ENCODE results near the gene TNFRSF14.
"Not testable (repeated sequence)": the region's sequence is repeated elsewhere in the genome, so short reads cannot be mapped to it uniquely, and the experiment has no call there.

Gene TNFRSF14

DNA sequence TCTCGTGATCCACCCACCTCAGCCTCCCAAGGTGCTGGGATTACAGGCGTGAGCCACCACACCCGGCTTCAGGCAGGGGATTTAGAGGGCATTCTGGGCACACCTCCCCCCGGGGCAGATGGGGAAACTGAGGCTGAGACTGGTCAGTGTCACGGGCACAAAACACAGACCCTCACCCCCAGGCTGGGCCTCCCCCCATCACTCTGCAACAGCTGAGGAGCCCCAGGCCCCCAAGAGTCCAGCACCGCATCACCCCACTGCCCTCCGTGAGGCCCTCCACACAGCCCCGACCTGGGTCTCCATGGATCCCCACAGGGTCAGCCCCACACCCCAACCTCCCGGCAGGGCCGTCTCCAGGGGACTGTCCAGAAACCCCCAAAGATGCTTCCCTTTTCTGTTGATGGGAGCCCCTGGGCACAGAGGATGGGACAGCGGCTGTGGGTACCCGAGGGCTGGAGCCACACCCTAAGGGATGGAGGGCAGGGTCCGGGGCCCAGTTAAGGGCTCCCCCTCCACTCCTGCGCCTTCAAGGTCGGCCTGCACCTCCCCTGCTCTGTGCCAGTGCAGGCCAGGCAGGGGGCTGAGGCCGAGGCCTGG, 11.0 kb downstream of the TNFRSF14 start:
- no peak for DNase-seq (ENCODE audit: low read depth in 2 of 2)

DNA sequence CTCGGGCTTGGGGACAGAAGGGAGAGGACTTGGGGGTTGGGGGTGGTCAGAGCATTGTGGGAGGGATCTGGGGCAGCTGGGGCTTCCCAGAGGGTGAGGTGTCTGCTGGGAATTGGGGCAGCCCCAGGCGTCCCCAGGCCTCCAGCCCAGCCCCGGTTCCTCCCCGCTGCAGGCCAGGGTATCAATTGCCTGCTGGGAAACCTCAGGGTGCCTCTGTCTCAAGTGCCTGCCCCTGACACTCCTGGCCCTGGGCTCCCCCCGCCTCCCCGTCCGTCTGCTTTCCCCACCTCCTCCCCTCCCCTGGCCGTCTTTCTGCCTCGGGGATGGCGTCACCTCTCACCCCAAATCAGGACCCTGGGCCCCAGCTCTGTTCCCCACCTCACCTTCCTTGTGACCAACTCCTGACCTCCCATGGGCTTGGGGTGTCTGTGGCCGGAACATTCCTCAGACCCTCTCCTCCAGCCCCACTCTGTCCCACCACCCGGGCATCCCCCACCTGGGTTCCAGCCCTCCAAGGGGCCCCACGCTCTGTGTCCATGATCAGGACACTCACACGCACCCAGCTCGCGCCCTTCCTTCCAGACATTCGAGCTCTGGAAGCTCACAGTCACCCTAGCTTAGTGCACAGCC, 12.1 kb downstream of the TNFRSF14 start:
- not testable (repeated sequence) for DNase-seq (ENCODE audit: low read depth in 2 of 2)

- DNase-seq (ENCODE audit: low read depth in 2 of 2): no peak
These were observed 12.9 kb downstream of the TNFRSF14 start for GRCh38 chr1:2569060-2569459.

DNA sequence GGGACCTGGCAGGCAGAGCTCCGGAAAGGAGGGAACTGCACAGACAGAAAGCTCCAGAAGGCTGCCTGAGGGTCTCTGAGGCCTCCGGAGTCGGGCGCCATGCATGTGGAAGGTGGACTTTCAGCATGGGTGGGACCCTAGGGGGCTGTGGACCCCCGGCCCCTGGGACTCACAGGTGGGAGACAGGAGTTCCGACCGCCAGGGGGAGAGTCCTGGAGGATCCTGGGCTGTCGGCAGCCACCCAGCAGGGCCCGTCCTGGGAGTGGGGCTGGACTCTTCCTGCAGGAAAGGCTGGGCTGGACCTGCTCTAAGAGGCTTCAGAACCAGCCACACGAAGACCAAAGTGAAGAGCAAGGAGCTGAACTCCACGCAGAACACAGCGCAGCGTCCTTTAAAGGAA, 13.5 kb downstream of the TNFRSF14 start:
- not testable (repeated sequence) for DNase-seq (ENCODE audit: low read depth in 2 of 2)

DNA sequence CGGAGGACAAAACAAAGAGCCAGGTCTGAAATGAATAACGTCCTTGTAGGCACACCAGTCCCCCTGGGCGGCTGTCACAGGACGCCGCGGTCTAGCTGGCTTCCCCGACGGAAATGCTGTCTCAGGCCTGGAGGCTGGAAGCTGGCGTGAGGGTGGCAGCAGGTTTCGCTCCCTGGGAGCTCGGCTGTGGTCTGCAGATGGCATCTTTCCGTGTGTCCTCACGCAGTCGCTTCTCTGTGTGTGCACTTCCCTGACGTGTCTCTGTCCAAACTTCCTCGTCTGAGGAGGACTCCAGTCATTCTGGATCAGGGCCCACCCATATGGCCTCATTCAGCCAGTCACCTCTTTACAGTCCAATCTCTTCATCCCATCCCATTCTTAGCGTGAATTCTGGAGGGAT, 14.2 kb downstream of the TNFRSF14 start:
- DNase-seq (ENCODE audit: low read depth in 2 of 2): no peak

DNA sequence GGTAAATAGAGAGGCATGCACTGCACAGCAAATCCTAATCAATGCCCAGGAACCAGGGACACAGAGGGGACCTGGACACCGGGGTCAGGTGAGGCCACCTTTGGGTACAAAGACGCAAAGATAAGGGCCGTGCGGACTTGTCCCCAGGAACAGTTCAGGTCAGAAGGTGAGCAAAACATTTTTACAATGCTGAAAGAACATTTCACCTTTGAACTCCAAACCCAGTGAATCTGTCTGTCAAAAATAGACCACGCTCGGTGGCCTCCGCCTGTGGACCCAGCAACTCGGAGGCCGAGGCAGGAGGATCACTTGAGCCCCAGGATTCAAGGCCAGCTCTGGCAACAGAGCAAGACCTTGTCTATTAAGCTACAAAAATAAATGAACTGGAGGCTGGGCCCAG, 15.2 kb downstream of the TNFRSF14 start:
- no peak for DNase-seq (ENCODE audit: low read depth in 2 of 2)

- no peak for DNase-seq (ENCODE audit: low read depth in 2 of 2)
These were observed 17.2 kb downstream of the TNFRSF14 start for GRCh38 chr1:2573250-2573920.

DNA sequence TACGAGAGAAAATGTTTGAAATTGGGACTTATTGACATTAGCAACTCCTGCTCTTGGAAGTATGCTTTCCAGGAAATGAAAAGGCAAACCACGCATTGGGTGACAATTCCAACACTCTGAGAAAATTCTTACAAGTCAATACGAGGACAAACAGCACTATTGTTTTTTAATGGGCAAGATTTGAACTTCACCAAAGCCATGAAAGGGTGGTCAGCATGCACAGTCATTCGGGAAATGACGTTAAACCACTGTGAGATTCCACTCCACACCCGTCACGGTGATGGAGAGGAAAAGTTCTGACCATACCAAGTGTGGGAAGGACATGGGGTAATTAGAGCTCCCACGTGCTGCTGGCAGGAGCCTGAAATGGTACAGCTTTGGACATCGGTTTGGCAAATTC, 18.2 kb downstream of the TNFRSF14 start:
- DNase-seq (ENCODE audit: low read depth in 2 of 2): no peak

GRCh38 chr1:2575801-2576663, 19.9 kb downstream of the TNFRSF14 start:
- no peak for DNase-seq (ENCODE audit: low read depth in 2 of 2)

DNA sequence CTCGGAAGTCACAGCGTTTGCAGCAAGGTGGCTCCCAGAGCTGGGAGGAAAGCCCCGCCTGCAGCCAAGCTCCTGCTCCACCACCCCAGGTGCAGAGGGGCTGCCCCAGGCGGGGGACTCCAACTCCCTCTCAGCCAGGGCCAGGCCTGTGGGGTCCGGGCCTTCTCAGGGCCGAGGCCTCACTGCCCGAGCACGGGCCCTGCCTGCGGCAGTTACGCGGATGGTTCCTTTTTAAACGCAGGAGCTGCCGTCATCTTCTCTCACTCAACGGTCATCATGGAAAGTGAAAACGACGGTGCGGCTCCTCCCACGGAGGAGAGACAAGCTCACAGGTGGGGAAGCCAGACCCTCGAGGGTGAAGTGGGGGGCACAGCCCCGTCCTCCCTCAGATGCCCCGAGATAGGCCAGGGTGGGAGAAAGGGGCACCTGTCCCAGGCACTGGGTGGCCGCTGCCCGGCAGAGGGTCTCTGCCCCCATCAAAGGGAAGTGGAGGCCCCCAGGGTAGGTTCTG, 21.4 kb downstream of the TNFRSF14 start:
- DNase-seq (ENCODE audit: low read depth in 2 of 2): not testable (repeated sequence)

GRCh38 chr1:2578758-2579118, 22.6 kb downstream of the TNFRSF14 start:
- DNase-seq (ENCODE audit: low read depth in 2 of 2): no peak

DNA sequence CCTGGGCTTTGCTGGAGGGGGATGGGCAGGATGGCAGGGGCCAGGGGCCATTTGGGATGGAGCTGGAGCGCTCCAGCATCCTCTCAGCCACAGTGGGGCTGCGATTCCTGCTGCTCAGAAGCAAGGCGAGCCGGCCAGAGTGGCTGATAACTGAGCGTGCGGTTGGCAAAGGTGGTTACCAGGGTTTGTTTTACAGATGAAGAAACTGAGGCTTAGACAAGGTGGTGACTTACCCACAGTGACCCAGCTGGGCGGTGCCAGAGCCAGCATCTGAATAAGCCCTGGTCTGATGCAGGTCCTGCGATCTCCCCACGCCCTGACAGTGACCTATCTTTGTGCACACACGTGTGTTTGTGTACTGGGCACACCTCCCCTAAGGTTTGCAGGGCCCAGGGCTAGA, 24.5 kb downstream of the TNFRSF14 start:
- no peak for DNase-seq (ENCODE audit: low read depth in 2 of 2)

GRCh38 chr1:2582391-2582790, 26.2 kb downstream of the TNFRSF14 start:
- DNase-seq (ENCODE audit: low read depth in 2 of 2): no peak

- DNase-seq (ENCODE audit: low read depth in 2 of 2): no peak
These were observed 27.2 kb downstream of the TNFRSF14 start for GRCh38 chr1:2583331-2583791.

- DNase-seq (ENCODE audit: low read depth in 2 of 2): no peak
These were observed 27.7 kb downstream of the TNFRSF14 start for GRCh38 chr1:2583871-2584351.

GRCh38 chr1:2584686-2585317, 28.6 kb downstream of the TNFRSF14 start:
- no peak for DNase-seq (ENCODE audit: low read depth in 2 of 2)

GRCh38 chr1:2585318-2586092, 29.3 kb downstream of the TNFRSF14 start:
- peak; percentile 46 for DNase-seq (ENCODE audit: low read depth in 2 of 2)

DNA sequence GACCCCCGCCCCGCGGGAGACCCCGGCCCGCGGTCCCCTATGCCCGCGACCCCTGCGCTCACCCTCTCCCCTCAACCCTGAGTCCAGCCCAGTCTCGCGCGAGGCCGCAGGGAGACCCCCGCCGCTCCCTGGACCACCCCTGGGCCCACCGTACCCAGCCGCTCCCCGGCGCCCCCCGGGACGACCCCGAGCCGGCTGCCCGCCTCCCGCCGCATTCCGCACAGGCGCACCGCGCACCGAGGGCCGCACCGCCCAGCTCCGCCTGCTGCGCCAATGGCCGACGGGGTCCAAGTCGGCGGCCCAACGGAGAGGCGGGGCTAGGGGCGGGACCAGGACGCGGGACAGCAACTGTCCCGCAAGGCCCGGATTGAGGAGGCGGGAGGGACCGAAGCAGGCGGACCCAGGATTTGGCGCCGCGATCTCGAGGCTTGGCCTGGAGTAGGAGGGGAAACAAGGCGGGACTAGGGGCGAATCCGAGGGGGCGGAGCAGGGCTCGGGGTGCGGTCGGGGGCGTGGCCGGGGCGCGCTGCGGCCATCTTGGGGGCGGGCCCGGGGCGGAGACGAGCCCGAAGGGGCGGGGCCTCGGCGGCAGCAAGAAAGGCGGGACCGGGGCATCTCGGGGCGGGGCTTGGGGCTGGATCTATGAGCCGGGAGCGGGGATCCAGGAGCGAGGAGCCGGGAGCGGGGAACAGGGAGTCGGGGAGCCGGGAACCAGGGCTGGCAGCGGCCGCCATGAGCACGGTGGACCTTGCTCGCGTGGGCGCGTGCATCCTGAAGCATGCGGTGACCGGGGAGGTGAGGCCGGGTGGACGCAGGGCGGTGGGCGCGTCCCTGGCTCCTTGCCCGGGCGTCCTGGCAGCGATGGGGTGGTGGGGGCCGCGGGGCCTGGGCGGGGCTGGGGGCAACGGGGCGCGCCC, 30.2 kb downstream of the TNFRSF14 start, which contains the start of gene PRXL2B:
PRXL2B (plus strand) TSS at position 624 of the 917 bp plus-strand sequence; CDS start at position 733, 109 bp downstream.
- DNase-seq (ENCODE audit: low read depth in 2 of 2): peak; percentile 91 to 92

Measured in activated CD8-positive, alpha-beta memory T cell treated with anti-CD3 and anti-CD28 coated beads for 4 hours (primary cell).